ENCODE results near the gene LATS1. TPM values are rescaled to one million over a fixed set of nuclear protein-coding genes. Genes with fewer than 3 reads are reported as not detected.

The LATS1 gene
- polyA plus RNA-seq (2013, experiment 1 of 2) = 10.2 TPM
- polyA plus RNA-seq (2013, experiment 2 of 2) = 10.0 TPM

DNA sequence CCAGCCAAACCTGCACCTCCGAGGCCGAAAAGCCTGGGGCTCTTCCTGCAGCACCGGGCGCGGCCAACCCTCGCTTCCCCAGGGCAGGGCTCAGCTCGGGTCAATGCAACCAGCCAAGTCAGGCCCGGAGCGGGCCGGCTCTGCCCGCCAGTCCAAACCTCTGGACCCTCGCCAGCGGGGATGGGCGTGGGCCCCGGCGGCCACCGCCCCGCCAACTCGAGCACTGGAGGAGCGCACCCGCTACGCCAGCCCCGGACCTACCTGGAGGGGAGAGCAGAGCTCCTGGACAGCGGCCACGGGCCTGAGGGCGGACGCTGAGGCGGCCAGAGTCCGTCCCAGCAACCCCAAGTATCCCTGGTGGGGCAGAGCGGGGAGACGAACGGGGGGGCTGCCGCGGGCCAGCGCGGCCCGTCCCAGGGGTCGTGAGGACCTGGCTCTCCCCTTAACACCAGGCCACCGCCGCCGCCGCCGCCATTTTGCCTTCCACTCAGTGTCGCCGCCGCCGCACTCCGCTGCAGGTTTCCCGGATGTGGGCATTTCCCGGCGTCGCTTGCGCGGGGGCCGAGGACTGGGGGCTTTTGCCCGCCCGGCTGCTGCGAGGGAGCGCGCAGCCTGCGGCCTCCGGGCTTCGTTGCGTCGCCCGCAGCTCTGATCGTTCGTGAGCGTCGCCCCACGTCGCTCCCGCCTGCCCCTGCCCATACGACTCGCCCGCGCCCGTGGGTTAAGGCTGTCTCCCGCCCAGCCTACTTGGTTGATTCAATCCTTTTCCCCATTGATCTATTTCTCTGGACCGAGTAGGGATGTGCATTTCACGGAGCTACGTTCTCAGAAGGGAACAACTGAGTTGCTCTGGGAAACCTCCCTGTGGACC, at the start of gene LATS1:
Gene LATS1, minus strand, starts transcription at position 514 of the 871 bp plus-strand sequence. CDS start 15,975 bp downstream, outside the sequence.
- Histone ChIP-seq H3K27ac (ENCODE audit: low read length, poor library complexity, severe bottlenecking) (peak within 1 kb of the TSS; percentile 78), H3K9ac (ENCODE audit: low read length) (peak within 1 kb of the TSS; percentile 93), H3K4me1 (ENCODE audit: control insufficient read depth, insufficient read depth, low read depth, low read length) (no peaks in the 10 kb centered on the region), H2AFZ (ENCODE audit: low read depth, low read length) (peak within 1 kb of the TSS; percentile 87), H2BK15ac (ENCODE audit: low read depth, poor library complexity, severe bottlenecking) (peak within 1 kb of the TSS; percentile 60), H4K91ac (ENCODE audit: low read length) (peak within 1 kb of the TSS; percentile 99), H2BK120ac (ENCODE audit: low read depth, low read length) (peak within 1 kb of the TSS; percentile 58), H2BK12ac (ENCODE audit: low read length in 2 of 2) (peak within 1 kb of the TSS in 1 of 2 experiments; percentile 49), H3K4me2 (ENCODE audit: low read length, poor library complexity, severe bottlenecking) (peak within 1 kb of the TSS; percentile 79), H3K4me3 (ENCODE audit: insufficient read depth in 1 of 2, low read depth in 1 of 2, low read length in 2 of 2) (peak within 1 kb of the TSS; percentile 93 to 97), H3K9me3 (ENCODE audit: control insufficient read depth, low read length) (no peaks in the 10 kb centered on the region), H3K18ac (ENCODE audit: low read depth in 1 of 2, low read length in 2 of 2) (peak within 1 kb of the TSS; percentile 99), H3K27me3 (ENCODE audit: control insufficient read depth in 1 of 2, insufficient read depth in 1 of 2, low read length in 2 of 2) (no peaks in the 10 kb centered on the region), H3K36me3 (ENCODE audit: control insufficient read depth in 1 of 2, insufficient read depth in 2 of 2, low read depth in 1 of 2, low read length in 2 of 2) (peaks cover 0 to under 1% of the 10 kb centered on the region in 2 experiments), H3K4ac (ENCODE audit: low read depth in 1 of 2, low read length in 2 of 2) (peak within 1 kb of the TSS; percentile 16 to 95), H3K79me1 (replicated peaks; ENCODE audit: low read length, poor library complexity, severe bottlenecking) (no peaks in the 10 kb centered on the region), H3K23ac (ENCODE audit: low read length in 2 of 2) (peak within 1 kb of the TSS in 1 of 2 experiments; percentile 99), H2BK5ac (ENCODE audit: low read depth, low read length, poor library complexity, severe bottlenecking) (peak within 1 kb of the TSS; percentile 79), H2AK5ac (ENCODE audit: low read length, severe bottlenecking) (no peak within 1 kb of the TSS), H4K8ac (ENCODE audit: low read length) (peak within 1 kb of the TSS; percentile 94), H3K14ac (ENCODE audit: low read length in 2 of 2) (peak within 1 kb of the TSS in 1 of 2 experiments; percentile 97)
- under 1% methylated on average over 71 of the region's 82 CpGs for WGBS
- DNase-seq = peak; percentile 88

DNA sequence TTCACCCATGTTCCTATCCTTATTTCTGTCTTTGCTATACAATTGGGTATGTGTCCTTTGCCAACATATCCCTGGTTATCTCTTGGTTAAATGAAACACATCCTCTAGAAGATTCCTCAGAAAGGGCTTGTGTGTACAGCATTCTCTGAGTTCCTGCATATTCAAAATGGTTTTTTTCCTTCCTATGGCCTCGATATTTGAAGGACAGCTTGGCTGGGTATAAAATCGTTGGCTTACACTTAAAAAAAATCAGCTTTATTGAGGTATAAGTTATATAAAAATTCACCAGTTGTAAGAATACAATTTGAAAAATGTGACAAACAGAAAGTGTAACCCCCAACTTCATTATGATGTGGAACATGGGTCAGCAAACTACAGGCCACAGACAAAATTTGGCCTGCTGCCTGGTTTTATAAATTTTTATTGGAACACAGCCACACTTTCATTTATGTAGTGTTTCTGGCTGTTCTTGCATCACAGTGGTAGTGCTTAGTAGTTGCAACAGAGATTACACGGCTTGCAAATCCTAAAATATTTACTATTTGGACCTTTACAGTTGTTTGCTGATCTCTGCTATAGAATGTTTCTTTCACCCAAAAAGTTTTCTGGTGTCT, 48.4 kb upstream of the LATS1 start:
- Histone ChIP-seq H3K4me3 (ENCODE audit: insufficient read depth in 1 of 2, low read depth in 1 of 2, low read length in 2 of 2) (peak overlapping the region in 1 of 2 experiments; percentile 24), H3K4ac (ENCODE audit: low read depth in 1 of 2, low read length in 2 of 2) (no peak overlapping the region), H3K9ac (ENCODE audit: low read length) (peak overlapping the region; percentile 53), H3K27ac (ENCODE audit: low read length, poor library complexity, severe bottlenecking) (no peak overlapping the region), H3K27me3 (ENCODE audit: control insufficient read depth in 1 of 2, insufficient read depth in 1 of 2, low read length in 2 of 2) (no peaks in the 10 kb centered on the region), H3K4me1 (ENCODE audit: control insufficient read depth, insufficient read depth, low read depth, low read length) (peaks cover 4% of the 10 kb centered on the region), H4K8ac (ENCODE audit: low read length) (no peak overlapping the region), H3K14ac (ENCODE audit: low read length in 2 of 2) (no peak overlapping the region), H2BK5ac (ENCODE audit: low read depth, low read length, poor library complexity, severe bottlenecking) (no peak overlapping the region), H3K9me3 (ENCODE audit: control insufficient read depth, low read length) (peaks cover 12% of the 10 kb centered on the region), H2AK5ac (ENCODE audit: low read length, severe bottlenecking) (no peak overlapping the region), H3K4me2 (ENCODE audit: low read length, poor library complexity, severe bottlenecking) (no peak overlapping the region), H3K79me1 (replicated peaks; ENCODE audit: low read length, poor library complexity, severe bottlenecking) (peaks cover 7% of the 10 kb centered on the region), H2BK12ac (ENCODE audit: low read length in 2 of 2) (no peak overlapping the region), H3K23ac (ENCODE audit: low read length in 2 of 2) (no peak overlapping the region), H3K36me3 (ENCODE audit: control insufficient read depth in 1 of 2, insufficient read depth in 2 of 2, low read depth in 1 of 2, low read length in 2 of 2) (peaks cover 11 to 23% of the 10 kb centered on the region in 2 experiments), H2BK15ac (ENCODE audit: low read depth, poor library complexity, severe bottlenecking) (no peak overlapping the region), H2AFZ (ENCODE audit: low read depth, low read length) (no peak overlapping the region), H4K91ac (ENCODE audit: low read length) (no peak overlapping the region), H2BK120ac (ENCODE audit: low read depth, low read length) (no peak overlapping the region), H3K18ac (ENCODE audit: low read depth in 1 of 2, low read length in 2 of 2) (no peak overlapping the region)
- no peak for DNase-seq
- 100% methylated on average over 1 of the region's 3 CpGs for WGBS

DNA sequence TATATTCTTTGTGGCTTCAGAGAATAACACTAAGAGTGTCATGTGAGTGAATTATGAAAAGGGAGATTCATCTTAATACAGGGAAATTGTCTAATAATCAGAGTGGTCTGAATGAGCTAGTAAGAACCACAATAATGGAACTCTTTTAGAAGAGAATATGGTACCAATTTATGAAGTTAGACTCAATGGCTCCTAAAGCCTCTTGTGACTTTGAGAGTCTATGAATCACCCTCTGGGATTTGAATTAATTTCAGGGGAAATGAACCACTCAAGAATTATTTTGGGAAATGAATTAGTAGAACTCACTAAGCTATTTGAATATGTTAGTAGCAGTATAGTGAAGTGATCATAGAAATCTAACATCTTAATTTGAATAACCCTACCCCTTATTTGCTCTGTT, 46.0 kb upstream of the LATS1 start:
- Histone ChIP-seq H3K79me1 (replicated peaks; ENCODE audit: low read length, poor library complexity, severe bottlenecking) (peaks cover 9% of the 10 kb centered on the region), H3K4me3 (ENCODE audit: insufficient read depth in 1 of 2, low read depth in 1 of 2, low read length in 2 of 2) (no peak overlapping the region), H3K18ac (ENCODE audit: low read depth in 1 of 2, low read length in 2 of 2) (no peak overlapping the region), H2BK120ac (ENCODE audit: low read depth, low read length) (no peak overlapping the region), H2BK12ac (ENCODE audit: low read length in 2 of 2) (no peak overlapping the region), H3K27ac (ENCODE audit: low read length, poor library complexity, severe bottlenecking) (no peak overlapping the region), H2BK5ac (ENCODE audit: low read depth, low read length, poor library complexity, severe bottlenecking) (no peak overlapping the region), H3K9ac (ENCODE audit: low read length) (peak overlapping the region; percentile 79), H4K91ac (ENCODE audit: low read length) (no peak overlapping the region), H4K8ac (ENCODE audit: low read length) (no peak overlapping the region), H3K23ac (ENCODE audit: low read length in 2 of 2) (no peak overlapping the region), H3K4me1 (ENCODE audit: control insufficient read depth, insufficient read depth, low read depth, low read length) (peaks cover 4% of the 10 kb centered on the region), H3K36me3 (ENCODE audit: control insufficient read depth in 1 of 2, insufficient read depth in 2 of 2, low read depth in 1 of 2, low read length in 2 of 2) (peaks cover 11 to 23% of the 10 kb centered on the region in 2 experiments), H3K27me3 (ENCODE audit: control insufficient read depth in 1 of 2, insufficient read depth in 1 of 2, low read length in 2 of 2) (no peaks in the 10 kb centered on the region), H2AK5ac (ENCODE audit: low read length, severe bottlenecking) (no peak overlapping the region), H3K4me2 (ENCODE audit: low read length, poor library complexity, severe bottlenecking) (no peak overlapping the region), H2BK15ac (ENCODE audit: low read depth, poor library complexity, severe bottlenecking) (no peak overlapping the region), H2AFZ (ENCODE audit: low read depth, low read length) (no peak overlapping the region), H3K14ac (ENCODE audit: low read length in 2 of 2) (no peak overlapping the region), H3K9me3 (ENCODE audit: control insufficient read depth, low read length) (peaks cover 12% of the 10 kb centered on the region), H3K4ac (ENCODE audit: low read depth in 1 of 2, low read length in 2 of 2) (no peak overlapping the region)
- DNase-seq = no peak

DNA sequence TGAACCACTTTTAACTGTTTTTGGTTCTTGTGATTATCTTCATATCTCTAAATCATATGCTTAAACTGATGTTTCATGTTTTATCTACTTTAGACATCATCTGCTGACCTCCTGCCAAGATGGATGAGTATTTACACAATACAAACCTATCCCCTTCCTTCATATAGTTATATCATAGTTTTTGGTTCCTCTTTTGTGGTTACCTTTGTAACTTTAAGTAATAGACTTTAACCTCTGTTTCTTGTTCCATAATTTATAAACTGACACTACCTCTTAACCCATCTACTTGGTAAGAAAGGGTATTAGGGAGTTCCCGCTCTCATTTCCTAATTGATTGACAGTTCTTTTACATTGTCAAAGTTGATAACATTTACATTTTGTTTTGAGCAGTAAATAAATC, 43.5 kb upstream of the LATS1 start:
- Histone ChIP-seq H3K27me3 (ENCODE audit: control insufficient read depth in 1 of 2, insufficient read depth in 1 of 2, low read length in 2 of 2) (no peaks in the 10 kb centered on the region), H3K4me2 (ENCODE audit: low read length, poor library complexity, severe bottlenecking) (no peak overlapping the region), H4K91ac (ENCODE audit: low read length) (no peak overlapping the region), H3K14ac (ENCODE audit: low read length in 2 of 2) (no peak overlapping the region), H3K18ac (ENCODE audit: low read depth in 1 of 2, low read length in 2 of 2) (no peak overlapping the region), H3K4ac (ENCODE audit: low read depth in 1 of 2, low read length in 2 of 2) (no peak overlapping the region), H3K9ac (ENCODE audit: low read length) (no peak overlapping the region), H3K27ac (ENCODE audit: low read length, poor library complexity, severe bottlenecking) (no peak overlapping the region), H2BK12ac (ENCODE audit: low read length in 2 of 2) (no peak overlapping the region), H2AFZ (ENCODE audit: low read depth, low read length) (no peak overlapping the region), H3K79me1 (replicated peaks; ENCODE audit: low read length, poor library complexity, severe bottlenecking) (peaks cover 6% of the 10 kb centered on the region), H3K4me3 (ENCODE audit: insufficient read depth in 1 of 2, low read depth in 1 of 2, low read length in 2 of 2) (no peak overlapping the region), H4K8ac (ENCODE audit: low read length) (no peak overlapping the region), H2BK5ac (ENCODE audit: low read depth, low read length, poor library complexity, severe bottlenecking) (no peak overlapping the region), H3K9me3 (ENCODE audit: control insufficient read depth, low read length) (peaks cover 10% of the 10 kb centered on the region), H2BK120ac (ENCODE audit: low read depth, low read length) (no peak overlapping the region), H2BK15ac (ENCODE audit: low read depth, poor library complexity, severe bottlenecking) (no peak overlapping the region), H3K36me3 (ENCODE audit: control insufficient read depth in 1 of 2, insufficient read depth in 2 of 2, low read depth in 1 of 2, low read length in 2 of 2) (peaks cover 7 to 20% of the 10 kb centered on the region in 2 experiments), H2AK5ac (ENCODE audit: low read length, severe bottlenecking) (no peak overlapping the region), H3K4me1 (ENCODE audit: control insufficient read depth, insufficient read depth, low read depth, low read length) (no peaks in the 10 kb centered on the region), H3K23ac (ENCODE audit: low read length in 2 of 2) (no peak overlapping the region)
- DNase-seq = no peak
- no CpG with 5 or more reads among the region's 1 CpG for WGBS
